Erythroblast (primary cell): Measurements from ENCODE around the gene CACNA1C.

Experiments used
- GATA1 ChIP-seq: IDR thresholded peaks from 2 replicates; pipeline ENCODE4 v1.6.1; 2011; ENCODE audit warnings: low read depth, mild to moderate bottlenecking, control low read depth, low read length, moderate library complexity
- POLR2A ChIP-seq: IDR thresholded peaks from 2 replicates; pipeline ENCODE4 v1.6.1; 2011; ENCODE audit warnings: mild to moderate bottlenecking, low read length

DNA sequence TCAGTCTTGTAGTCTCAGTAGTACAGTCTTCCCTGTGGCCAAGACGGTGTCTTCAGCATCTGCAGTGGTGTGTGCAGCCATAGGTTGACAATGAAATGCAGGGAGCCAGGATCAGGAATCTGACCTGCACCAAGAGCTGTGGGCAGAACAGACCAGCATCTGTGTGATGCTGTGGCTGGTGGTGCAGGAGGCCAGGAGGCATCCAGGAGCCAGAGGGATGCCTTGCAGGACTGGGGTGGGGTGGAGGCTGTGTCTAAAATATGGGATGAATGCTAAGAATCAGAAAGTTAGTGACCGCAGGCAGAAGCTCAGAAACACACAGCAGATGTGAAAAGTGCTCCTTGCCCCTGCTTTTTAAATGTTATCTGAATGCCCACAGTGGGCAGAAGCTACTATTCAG, 209.7 kb downstream of the CACNA1C start:
- TF ChIP-seq POLR2A (no peak), GATA1 (no peak)
